Subcutaneous adipose tissue (tissue), 4 donors: ENCODE measurements around the gene MAN2A1. TPM values are rescaled to one million over a fixed set of nuclear protein-coding genes. Genes with fewer than 3 reads are reported as not detected.

Experiments used
- CTCF ChIP-seq: fragments of 450-650 bp; IDR thresholded peaks from one replicate; pipeline ENCODE4 v1.5.1; 2016; ENCODE audit warnings: low read depth, mild to moderate bottlenecking, control low read depth, antibody characterized with exemption, moderate library complexity
- total RNA-seq, 4 donors: library from RNA; depleted of rRNA; stranded (reverse); fragments of >200 nt; gene quantifications; one replicate each; pipeline ENCODE4 v1.1.0, GENCODE V29; 2016

MAN2A1 gene
- total RNA-seq, 4 donors from 2014 or later, result 42.8 to 67.8 (median 54.4) TPM

- TF ChIP-seq CTCF, result no peak
Observed at GRCh38 chr5:109816732-109817131, 127.0 kb downstream of the MAN2A1 start.

GRCh38 chr5:109819878-109820277 lies 130.2 kb downstream of the MAN2A1 start:
- TF ChIP-seq CTCF, result no peak

- TF ChIP-seq CTCF, result no peak
Observed at GRCh38 chr5:109823597-109823996, 133.9 kb downstream of the MAN2A1 start.

GRCh38 chr5:109825450-109825849 lies 135.7 kb downstream of the MAN2A1 start:
- no peak for TF ChIP-seq CTCF

- no peak for TF ChIP-seq CTCF
Observed at GRCh38 chr5:109826426-109826825, 136.7 kb downstream of the MAN2A1 start.

GRCh38 chr5:109829331-109829730 lies 139.6 kb downstream of the MAN2A1 start:
- no peak for TF ChIP-seq CTCF

- TF ChIP-seq CTCF, result no peak
Observed at GRCh38 chr5:109830955-109831502, 141.3 kb downstream of the MAN2A1 start.
